Measurements from ENCODE around the gene ARHGAP26. TPM values are rescaled to one million over a fixed set of nuclear protein-coding genes. Genes with fewer than 3 reads are reported as not detected.

ARHGAP26 gene
- total RNA-seq, 4 donors from 2014 or later: 22.3 to 40.7 (median 28.2) TPM

DNA sequence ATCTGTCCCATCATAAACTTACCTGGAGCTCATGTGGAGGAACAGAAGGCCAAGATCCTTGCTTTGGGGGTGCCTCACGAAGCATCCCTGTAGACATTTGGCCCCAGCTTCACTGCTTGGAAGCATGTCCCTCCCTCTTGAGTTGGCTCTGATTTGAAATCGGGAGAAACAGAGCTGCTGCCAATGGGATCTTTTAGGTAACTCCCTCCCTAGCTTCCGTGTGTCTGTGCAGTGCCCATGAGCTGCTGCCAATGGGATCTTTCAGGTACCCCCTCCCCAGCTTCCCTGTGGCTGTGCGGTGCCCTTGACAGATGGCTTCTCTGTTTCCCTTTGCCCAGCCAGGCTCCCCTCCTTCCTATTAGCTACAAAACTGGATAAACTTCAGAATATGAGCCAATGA lies 455.3 kb downstream of the ARHGAP26 start:
- Histone ChIP-seq H3K4me1 (peaks cover 13 to 46% (median 41%) of the 10 kb centered on the region in 4 donors), H3K4me3 (no peak overlapping the region), H3K36me3 (peaks cover 0 to 32% (median 8%) of the 10 kb centered on the region in 4 donors), H3K9me3 (no peaks in the 10 kb centered on the region), H3K27me3 (no peaks in the 10 kb centered on the region), H3K27ac (replicated peaks in 1 of 4) (no peak overlapping the region)
- no peak for DNase-seq (ENCODE audit: extremely low spot score)
- 94% methylated on average over 3 of the region's 4 CpGs for WGBS
- TF ChIP-seq EP300 (IDR thresholded peaks at IDR 0.05) (no peak), POLR2A (IDR thresholded peaks at IDR 0.05; ENCODE audit: low read depth) (no peak), POLR2AphosphoS5 (IDR thresholded peaks at IDR 0.05) (no peak)
- TF ChIP-seq, protein P1, sequence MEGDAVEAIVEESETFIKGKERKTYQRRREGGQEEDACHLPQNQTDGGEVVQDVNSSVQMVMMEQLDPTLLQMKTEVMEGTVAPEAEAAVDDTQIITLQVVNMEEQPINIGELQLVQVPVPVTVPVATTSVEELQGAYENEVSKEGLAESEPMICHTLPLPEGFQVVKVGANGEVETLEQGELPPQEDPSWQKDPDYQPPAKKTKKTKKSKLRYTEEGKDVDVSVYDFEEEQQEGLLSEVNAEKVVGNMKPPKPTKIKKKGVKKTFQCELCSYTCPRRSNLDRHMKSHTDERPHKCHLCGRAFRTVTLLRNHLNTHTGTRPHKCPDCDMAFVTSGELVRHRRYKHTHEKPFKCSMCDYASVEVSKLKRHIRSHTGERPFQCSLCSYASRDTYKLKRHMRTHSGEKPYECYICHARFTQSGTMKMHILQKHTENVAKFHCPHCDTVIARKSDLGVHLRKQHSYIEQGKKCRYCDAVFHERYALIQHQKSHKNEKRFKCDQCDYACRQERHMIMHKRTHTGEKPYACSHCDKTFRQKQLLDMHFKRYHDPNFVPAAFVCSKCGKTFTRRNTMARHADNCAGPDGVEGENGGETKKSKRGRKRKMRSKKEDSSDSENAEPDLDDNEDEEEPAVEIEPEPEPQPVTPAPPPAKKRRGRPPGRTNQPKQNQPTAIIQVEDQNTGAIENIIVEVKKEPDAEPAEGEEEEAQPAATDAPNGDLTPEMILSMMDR (IDR thresholded peaks at IDR 0.05): no peak
- intact Hi-C loops (cut with DNase I): no loop called here

DNA sequence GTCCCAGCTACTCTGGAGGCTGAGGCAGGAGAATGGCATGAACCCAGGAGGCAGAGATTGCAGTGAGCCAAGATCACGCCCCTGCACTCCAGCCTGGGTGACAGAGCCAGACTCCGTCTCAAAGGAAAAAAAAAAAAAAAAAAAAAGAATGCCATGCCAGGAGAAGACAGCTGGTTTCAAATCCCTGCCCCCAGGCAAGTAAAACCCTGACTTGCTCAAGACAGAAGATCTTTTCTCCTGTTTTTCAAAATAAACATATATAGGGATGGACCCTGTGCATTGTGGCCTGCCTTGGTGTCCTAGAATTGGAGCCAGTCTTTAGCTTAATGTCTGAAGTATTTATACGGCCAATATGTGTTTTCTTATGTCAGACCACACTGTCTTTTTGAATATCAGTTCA lies 456.2 kb downstream of the ARHGAP26 start:
- 74% methylated on average over 3 of the region's 3 CpGs for WGBS
- no peak for DNase-seq (ENCODE audit: extremely low spot score)
- Histone ChIP-seq H3K36me3 (peaks cover 0 to 32% (median 8%) of the 10 kb centered on the region in 4 donors), H3K27me3 (no peaks in the 10 kb centered on the region), H3K4me3 (no peak overlapping the region), H3K27ac (replicated peaks in 1 of 4) (no peak overlapping the region), H3K4me1 (peaks cover 9 to 46% (median 41%) of the 10 kb centered on the region in 4 donors), H3K9me3 (no peaks in the 10 kb centered on the region)
- intact Hi-C loops (cut with DNase I): no loop called here
- TF ChIP-seq, protein P1 (IDR thresholded peaks at IDR 0.05): no peak
- TF ChIP-seq POLR2AphosphoS5 (IDR thresholded peaks at IDR 0.05) (no peak), POLR2A (IDR thresholded peaks at IDR 0.05; ENCODE audit: low read depth) (no peak), EP300 (IDR thresholded peaks at IDR 0.05) (no peak)

DNA sequence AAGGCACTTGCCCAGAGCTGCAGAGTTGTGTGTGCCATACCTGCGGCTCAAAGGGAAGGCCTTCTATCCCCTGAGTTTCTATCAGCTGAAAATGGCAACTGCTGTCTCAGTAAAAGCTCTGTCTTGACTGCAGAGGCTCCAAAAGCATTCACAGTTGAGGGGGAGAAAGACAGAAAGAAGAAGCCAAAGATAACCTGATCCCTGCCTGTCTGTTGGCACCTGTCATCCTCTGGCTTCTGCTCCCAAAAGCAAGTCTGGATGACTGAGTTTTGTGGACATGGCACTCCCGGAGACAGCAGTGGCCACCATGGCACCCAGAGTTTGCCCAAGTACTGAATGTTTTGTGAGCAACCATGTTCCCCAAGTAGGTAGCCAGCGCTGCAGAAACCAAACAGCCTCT lies 456.7 kb downstream of the ARHGAP26 start:
- H3K27ac ChIP-seq (replicated peaks in 1 of 4): no peak overlapping the region
- peaks cover 0 to 32% (median 8%) of the 10 kb centered on the region in 4 donors for H3K36me3 ChIP-seq
- no peaks in the 10 kb centered on the region for H3K9me3 ChIP-seq
- TF ChIP-seq POLR2A (IDR thresholded peaks at IDR 0.05; ENCODE audit: low read depth) (no peak), EP300 (IDR thresholded peaks at IDR 0.05) (no peak), POLR2AphosphoS5 (IDR thresholded peaks at IDR 0.05) (no peak)
- TF ChIP-seq, protein P1 (IDR thresholded peaks at IDR 0.05): no peak
- no peak overlapping the region for H3K4me3 ChIP-seq
- H3K4me1 ChIP-seq: peaks cover 6 to 46% (median 40%) of the 10 kb centered on the region in 4 donors
- intact Hi-C loops (cut with DNase I): no loop called here
- 94% methylated on average over 3 of the region's 3 CpGs for WGBS
- DNase-seq (ENCODE audit: extremely low spot score): no peak
- H3K27me3 ChIP-seq: no peaks in the 10 kb centered on the region

DNA sequence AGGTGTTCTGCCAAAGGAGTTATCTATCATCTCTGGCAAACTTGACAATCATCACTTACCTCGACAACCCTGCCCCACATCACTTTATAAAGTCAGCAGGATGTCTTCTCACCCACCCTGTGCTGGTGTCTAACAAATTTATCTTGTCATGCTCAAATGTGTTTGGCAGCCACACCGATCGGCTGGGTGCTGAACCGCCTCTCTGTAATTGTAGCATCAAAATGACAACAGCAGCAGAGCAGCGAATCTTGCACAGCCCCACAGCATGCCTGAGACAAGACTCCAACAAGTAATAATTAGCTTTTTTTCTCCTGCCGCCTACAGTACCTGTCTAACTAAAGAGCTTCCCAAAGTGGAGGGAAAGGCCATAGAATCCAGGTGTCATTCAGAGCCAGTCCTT lies 457.1 kb downstream of the ARHGAP26 start:
- no peak for DNase-seq (ENCODE audit: extremely low spot score)
- no peak overlapping the region for H3K27ac ChIP-seq (replicated peaks in 1 of 4)
- WGBS: 87% methylated on average over 6 of the region's 6 CpGs
- no peak overlapping the region for H3K4me3 ChIP-seq
- intact Hi-C loops (cut with DNase I): no loop called here
- TF ChIP-seq, protein P1 (IDR thresholded peaks at IDR 0.05): no peak
- TF ChIP-seq POLR2AphosphoS5 (IDR thresholded peaks at IDR 0.05): no peak
- no peaks in the 10 kb centered on the region for H3K9me3 ChIP-seq
- peaks cover 6 to 46% (median 38%) of the 10 kb centered on the region in 4 donors for H3K4me1 ChIP-seq
- H3K27me3 ChIP-seq: no peaks in the 10 kb centered on the region
- H3K36me3 ChIP-seq: peaks cover 0 to 32% (median 8%) of the 10 kb centered on the region in 4 donors
